NCI-H345 treated with DMSO at 0.1 percent for 48 hours (cell line): ENCODE data around the gene TEDC2.
"Not testable (repeated sequence)": the region's sequence is repeated elsewhere in the genome, so short reads cannot be mapped to it uniquely, and the experiment has no call there.

Source experiments
- DNase-seq: peaks from one replicate; lab custom pipeline; 2025; ENCODE audit not compliant: unreplicated experiment; lab: John Stamatoyannopoulos, UW

TEDC2 gene, protein sequence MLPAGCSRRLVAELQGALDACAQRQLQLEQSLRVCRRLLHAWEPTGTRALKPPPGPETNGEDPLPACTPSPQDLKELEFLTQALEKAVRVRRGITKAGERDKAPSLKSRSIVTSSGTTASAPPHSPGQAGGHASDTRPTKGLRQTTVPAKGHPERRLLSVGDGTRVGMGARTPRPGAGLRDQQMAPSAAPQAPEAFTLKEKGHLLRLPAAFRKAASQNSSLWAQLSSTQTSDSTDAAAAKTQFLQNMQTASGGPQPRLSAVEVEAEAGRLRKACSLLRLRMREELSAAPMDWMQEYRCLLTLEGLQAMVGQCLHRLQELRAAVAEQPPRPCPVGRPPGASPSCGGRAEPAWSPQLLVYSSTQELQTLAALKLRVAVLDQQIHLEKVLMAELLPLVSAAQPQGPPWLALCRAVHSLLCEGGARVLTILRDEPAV

DNA sequence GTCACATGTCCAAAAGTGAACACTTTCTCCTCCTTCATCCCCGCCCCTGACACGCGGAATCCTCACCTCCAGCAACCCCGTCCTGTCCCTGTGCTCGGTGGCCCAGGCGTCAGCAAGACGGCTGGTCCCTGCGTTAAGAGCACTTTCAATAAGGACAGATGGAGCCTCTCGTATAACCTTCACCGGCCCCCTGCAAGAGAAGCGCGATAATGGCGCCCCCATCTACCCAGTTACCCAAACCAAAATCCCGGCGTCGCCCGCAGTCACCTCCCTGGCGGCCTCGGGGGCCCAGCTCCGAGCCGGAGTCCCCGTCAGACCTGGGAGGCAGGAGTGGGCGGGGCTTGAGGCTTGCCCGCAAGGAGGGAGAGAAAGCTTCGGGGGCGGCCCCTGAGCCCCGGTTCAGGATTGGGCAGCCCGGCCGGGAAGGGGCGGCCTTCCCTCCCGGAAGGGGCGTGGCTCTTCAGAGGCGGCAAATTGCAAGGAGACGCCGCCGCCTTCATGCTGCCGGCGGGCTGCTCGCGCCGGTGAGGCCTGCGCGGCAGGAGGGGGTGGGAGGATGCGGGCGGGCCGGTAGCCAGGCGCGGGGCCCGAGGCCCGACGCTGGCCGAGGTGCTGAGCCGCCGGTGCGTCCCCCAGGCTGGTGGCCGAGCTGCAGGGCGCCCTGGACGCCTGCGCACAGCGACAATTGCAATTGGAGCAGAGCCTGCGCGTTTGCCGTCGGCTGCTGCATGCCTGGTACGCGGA, at the start of gene TEDC2:
Gene TEDC2 (plus strand): TSS at position 463 of the 744 bp plus-strand sequence. CDS start 36 bp downstream, at position 499.
- peak; percentile 93 for DNase-seq

DNA sequence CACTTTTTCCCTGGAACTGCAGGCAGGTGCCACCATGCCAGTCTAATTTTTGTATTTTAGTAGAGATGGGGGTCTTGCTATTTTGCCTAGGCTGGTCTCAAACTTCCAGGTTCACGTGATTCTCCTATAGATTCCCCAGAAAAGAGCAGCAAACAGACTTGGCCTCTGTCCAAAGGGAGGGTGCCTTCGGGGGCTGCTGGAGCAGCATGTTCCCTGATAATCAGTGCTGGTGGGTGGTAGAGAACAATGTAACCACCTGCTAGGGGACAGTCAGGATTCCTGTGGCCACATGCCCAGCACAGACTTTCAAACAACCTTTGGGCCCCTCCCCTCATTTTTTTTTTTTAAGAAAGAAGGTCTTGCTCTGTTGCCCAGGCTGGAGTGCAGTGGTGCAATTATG, 44.8 kb upstream of the TEDC2 start:
- peak; percentile 40 for DNase-seq

DNA sequence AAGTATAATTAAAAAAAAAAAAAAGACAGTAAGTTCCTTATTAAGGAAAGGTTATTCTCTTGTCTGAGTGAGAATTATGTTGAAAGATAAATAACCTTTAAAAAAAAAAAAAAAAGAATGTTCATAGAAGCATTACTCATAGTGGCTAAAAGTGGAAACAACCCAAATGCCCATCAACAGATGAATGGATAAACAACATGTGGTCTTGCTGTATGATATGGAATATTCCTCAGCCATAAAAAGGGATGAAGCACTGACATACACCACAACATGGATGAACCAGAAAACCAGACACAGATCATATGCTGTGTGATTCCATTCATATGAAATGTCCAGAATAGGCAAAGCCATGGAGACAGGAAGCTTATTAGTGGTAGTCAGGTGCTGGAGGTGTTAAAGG, 39.9 kb upstream of the TEDC2 start:
- DNase-seq, result no peak

DNA sequence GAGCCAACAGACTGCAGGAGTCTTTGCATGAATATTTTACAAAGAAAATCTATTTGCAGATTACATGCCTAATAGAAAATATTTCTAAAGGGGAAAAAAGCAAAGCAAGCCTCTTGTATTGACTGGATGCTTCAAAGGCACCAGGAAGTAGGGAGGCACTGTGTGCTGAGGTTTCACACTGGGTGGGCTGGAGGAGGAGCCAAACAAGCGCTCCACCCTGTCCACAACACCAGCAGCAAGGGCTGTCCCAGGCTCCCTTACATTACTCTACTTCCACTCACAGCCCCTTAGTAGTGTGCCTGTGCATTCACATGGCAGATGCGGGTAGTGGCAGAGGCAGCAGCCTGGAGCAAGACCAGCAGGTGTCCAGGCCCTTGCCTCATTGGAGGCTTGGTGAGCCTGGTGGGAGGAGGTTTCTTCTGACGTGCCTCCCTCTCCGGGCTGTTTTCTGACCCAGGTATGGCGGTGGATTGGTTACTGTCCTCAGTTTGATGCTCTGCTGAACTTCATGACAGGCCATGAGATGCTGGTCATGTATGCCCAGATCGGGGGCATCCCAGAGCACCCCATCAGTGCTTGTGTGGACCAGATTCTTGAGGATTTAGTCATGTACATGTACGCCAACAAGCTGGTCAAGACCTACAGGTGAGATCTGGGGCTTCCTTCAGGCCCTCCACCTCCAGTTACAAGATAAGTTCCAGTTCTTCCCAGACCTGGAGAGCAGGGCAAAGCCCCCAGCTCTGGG, 37.6 kb upstream of the TEDC2 start:
- DNase-seq, result no peak

DNA sequence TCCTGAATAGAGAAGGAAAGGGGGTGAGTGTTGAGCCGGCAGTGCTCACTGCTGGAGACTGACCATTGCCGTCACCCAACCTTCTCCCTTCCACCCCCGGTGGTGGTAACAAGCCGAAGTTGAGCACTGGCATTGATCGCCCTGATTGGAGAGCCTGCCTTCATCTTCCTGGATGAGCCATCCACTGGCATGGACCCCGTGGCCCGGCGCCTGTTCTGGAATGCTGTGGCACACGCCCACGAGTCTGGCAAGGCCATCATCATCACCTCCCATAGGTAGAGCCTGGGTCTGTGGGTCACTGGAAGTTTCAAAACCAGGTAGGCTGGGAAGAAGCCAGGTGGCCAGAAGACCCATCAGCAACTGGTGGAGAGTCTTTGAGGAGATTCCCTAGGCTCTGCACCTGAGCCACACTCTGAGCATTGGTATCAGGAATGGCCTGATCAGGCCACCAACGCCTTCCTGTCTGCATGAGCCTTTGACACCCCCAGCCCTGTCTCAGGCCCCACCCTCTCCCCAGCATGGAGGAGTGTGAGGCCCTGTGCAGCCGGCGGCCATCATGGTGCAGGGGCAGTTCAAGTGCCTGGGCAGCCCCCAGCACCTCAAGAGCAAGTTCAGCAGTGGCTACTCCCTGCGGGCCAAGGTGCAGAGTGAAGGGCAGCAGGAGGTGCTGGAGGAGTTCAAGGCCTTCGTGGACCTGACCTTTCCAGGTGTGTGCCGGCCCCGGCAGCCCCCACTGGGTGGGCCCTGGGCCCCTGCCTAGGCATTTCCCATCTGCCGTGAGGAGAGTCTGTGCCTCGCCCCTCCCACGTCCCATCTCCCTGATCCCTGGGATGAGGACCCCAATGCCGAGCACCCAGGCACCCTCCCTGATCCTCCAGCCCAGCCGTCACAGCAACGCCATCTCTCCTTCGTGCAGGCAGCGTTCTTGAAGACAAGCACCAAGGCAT, 35.6 kb upstream of the TEDC2 start:
- no peak for DNase-seq

DNA sequence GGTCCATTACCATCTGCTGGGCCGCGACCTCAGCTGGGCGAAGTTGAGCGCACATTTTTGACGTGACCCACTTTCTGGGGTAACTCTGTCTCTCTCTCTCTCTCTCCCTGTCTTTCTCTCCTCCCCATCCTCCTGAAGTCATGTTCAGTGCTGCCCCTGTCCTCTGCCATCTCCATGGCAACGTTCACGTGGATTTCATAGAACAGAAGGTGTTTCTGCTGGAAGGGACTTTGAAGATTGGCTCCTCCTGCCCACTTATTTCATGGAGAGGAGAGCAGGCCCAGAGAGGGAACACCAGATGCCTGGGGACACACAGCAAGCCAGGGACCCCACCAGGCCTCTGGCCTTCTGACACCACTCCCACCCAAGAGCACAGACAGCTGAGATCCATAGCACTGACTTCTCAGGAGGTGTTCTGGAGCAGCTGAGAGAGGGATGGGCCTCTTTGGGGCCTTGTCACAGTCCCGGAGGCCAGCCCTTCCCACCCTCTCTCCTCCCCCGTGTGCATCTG, 34.8 kb upstream of the TEDC2 start:
- no peak for DNase-seq

DNA sequence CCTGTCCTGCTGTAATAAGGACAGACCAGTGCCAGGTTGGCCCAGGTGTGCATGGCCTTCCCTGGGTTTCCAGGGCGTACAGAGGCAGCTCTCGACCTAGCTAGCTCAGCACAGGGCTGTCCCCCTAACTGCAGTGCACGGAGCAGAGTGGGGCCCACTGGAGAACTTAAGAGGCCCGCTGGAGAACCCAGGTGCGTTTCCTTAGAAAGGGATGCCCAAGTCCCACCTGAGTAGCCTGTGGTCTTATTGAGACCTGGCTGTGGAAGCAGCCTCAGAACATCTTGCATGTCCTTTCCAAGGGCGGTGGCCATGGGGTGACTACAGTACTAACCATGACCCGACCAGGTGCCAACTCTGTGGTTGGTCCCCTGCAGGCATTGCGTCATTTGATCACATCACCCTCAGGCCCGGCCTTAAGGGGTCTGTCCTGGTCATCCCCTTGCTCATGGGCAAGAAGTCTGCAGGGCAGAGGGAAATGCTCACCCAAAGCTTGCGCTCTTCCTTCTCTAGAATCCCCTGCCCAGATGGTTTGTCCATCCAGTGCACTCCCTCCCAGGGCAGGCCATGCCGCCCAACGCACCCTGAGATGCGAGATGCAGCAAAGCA, 34.0 kb upstream of the TEDC2 start:
- no peak for DNase-seq

DNA sequence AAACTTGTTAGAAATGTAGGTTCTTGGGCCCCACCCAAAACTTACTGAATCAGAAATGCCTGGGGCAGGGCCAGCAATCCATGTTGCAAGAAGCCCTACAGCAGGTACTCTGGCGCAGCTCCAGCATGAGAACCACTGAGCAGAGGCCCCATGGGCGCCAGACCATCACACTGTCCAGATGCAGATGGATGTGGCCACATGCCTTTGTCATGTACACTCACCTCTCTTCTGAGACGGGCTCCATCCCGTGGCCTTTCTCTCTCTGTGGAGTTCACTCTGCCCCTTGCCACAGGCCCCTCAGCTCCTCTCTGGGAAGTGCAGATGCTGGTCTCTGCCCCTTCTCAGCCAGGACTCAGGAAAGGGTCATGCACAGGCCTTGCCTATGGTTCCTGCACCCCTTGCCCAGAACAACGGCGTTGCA, 33.0 kb upstream of the TEDC2 start:
- no peak for DNase-seq

DNA sequence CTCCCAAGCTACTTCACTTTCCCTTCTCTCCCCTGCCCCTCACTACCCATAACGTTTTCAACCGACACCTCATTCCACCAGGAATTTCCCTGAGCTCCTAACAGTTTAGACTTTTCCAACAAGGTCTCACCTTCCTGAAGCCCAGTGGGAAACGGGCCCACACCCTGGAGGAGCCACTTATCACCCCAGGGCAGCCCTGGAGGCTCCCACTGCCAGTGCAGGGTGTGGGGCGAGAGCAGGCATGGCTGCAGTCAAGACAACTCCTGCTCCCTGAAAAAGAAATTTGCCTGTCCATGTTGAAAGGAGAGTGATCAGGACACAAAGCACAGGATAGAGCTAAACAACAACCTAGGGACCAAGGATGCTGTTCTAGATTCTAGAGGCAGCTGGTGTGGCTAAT, 32.4 kb upstream of the TEDC2 start:
- no peak for DNase-seq

DNA sequence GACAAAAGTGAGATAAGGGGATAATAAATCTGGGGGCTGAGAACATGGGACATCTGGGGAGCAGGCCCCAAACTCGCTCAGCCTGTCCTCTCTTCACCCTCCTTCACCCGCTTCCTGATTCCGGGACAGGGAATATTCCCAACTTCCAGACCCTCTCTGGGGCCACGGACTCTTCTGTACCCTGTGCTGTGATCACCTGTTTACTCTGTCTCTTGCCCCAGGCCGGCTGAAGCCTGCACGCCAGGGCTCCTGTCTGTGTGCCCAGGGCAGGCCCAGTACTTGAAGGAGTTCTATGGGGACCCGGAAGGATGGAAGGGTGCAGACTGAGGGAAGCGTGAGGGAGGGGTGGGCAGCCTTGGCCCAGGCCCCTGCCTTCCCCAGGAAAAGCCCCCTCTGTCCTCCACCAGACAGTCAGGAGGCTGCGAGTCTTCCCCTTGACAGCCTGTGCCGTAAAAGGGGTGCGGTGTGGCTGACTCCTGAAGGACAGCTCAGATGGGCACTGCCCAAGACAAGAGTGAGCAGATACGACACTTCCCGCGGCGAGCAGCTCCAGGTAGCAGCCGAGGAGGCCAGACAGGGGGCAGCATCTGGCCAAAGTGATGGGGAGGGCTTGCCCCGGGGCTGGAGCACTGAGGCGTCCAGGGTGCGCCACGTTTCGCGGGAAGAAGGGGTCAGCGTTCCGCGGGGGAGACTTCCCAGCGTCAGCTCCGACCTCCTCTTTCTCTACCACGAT, 31.7 kb upstream of the TEDC2 start:
- DNase-seq, result no peak

DNA sequence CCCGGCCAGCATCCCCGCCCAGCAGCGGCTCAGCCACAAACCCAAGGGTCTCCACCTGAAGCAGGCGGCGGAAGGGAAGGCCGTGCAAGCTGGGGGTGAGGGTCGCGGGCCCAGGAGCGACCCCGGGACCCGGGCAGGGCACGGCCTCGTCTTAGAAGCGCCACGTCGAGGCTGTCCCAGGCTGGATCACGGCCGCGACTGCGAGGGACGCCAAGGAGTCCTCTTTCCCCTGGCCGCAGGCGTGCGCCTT, 31.2 kb upstream of the TEDC2 start:
- DNase-seq, result no peak

DNA sequence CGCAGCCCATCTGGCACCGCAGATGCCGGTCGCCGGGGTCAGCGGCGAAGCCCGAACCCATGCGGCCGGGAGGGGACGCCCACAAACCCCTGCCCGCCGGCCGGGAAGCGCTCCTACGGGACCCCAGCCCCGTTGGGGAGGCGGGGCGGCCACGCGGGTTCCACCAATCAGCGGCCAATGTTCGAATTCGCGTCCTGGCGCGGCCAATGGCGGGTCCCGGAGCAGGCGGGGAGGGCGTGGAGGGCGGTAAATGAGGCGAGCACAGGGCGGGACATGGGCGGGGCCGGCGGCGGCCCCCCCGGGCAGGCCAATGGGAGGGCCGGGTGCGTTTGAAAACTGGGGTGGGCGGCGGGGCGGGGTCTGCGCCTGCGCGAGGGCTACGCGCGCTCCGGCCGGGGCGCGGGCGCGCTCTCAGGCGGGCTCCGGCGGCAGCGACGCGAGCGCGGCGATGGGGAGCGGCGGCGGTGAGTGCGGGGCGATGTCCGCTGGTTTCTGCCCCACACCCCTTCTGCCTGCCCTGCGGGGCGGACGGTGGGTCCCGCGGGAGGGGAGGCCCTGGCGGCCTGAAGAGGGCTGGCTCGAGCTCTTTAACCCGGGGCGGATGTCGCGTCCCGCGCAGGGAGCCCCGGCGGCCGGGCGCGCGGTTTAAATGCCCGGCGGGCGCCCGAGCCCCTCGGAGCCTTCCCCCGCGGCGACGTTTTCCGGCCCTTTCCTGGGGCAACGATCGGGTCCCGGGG, 30.7 kb upstream of the TEDC2 start, which contains the start of gene CCNF:
Gene CCNF (plus strand): TSS at position 414 of the 737 bp plus-strand sequence. CDS start 35 bp downstream, at position 449.
- peak; percentile 91 for DNase-seq

DNA sequence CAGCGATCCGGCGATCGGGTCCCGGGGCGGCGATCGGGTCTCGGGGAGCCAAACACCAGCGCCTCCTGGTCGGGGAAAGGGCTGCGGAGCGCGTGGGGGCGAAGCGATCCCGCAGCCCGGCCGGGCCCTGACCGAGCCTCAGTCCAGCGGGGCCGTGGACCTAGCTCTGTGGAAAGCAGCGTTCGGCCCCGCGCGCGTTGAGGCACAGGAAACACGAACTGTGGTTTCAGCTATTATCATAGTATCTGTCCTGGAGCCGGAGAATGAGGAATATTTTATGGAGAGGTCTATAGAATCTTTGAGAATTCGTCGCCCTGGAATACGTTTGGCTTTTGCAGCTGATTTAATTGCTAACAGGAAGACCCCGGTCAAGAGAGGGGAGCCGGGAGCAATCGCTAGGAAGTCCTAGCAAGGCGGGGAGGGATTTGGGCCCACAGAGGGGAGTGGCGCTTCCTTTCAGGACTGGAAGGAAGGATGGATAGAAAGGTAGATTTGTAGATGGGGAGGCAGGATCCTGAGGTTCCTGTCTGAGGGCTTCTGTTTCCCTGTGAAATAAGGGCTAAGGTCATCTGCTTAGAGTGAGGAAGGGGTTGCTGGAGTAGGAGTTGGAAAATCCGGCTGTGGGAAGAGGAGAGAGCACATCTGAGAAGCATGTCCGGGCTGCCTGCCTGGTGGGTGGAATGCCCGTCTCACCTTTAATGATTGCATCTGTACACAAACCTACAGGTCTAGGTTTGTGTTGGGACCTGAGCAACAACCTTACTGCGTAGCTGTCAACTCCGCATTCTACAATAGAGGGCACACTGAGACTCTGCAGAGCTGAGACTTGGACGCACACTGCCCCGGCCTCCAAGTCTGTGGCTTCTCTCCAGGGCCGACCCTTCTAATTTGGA, 29.9 kb upstream of the TEDC2 start:
- no peak for DNase-seq

DNA sequence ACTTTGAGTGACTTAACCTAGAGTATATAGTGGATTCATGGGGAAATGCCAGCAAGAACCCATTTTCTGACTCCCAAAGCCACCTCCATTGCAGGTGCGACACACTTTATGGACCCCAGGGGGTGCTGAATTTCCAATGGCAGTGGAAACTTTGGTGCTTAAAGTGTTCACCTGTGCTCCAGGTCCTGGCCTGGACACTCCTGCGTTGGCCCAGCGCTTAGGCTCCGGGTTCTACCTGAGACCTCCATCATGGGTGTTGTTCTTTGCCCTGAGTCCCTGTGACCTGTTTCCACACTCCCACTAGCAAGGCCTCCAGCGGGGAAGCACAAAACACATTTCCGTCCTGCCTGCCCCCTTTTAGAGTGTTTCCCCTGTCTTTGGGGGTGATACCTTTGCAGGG, 27.6 kb upstream of the TEDC2 start:
- DNase-seq, result no peak

DNA sequence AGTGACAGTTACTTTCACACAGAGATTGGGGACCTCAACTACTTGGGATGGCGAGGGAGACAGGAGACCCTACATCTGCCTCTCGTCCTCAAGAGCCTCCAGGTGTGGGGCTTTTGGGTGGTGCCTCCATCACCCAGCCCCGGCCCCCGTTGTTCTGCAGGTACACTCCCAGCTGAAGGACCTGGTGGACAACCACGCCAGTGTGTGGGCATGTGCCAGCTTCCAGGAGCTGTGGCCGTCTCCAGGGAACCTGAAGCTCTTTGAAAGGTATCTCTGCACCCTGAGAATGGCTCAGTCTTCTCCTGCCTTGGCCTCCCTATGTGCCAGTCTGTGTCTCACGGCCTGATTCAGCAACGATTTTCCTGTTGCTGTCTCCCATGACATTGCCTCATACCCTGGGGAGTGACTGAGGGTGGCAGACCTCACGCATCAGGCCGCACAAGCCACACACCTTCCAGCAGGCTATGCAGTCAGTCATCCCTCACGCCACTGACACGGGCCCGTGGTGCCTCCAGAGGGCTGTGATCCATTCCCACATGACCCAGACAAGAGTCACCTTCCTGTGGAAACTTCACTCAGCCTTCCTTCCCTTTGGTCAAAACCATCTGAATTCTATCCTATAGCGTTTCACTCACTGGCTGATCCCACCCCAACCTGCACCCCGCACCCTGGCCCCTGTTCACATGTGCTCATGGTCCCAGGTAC, 27.0 kb upstream of the TEDC2 start:
- DNase-seq, result no peak

DNA sequence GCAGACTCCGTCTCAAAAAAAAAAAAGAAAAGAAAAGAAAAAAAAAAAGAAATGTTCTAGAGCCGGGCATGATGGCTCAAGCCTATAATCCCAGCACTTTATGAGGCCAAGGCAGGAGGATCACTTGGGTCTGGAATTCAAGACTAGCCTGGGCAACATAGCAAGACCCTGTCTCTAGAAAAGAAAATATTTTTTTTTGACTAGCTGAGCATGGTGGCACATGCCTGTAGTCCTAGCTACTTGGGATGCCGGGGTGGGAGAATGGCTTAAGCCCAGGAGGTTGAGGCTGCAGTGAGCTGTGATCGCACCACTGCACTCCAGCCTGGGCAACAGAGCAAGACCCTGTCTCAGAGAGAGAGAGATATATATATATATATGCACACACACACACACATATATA, 24.7 kb upstream of the TEDC2 start:
- DNase-seq, result not testable (repeated sequence)

DNA sequence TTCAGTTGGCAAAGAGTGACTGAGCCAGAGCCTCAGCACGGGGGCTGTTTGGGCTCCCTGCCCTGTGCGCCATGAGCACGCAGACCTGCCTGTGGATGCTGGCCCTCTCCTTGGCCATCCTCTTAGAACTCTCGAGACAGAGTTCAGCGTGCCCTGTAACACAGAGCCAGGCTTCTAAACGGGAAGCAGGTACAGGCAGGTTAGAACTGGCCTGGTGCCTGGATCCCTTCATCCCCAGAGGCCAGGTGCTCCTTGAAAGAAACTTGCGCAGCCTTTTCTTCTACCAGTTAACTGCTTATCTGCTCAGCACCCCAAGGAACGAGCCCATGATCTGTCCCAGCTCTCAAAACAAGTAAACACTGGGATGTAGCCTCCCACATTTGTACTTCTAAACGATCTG, 23.8 kb upstream of the TEDC2 start:
- DNase-seq, result no peak
